HG03280 (cell line): ENCODE results near the gene IQGAP2.

Experiments
- ATAC-seq: cut with Tn5 transposase; IDR thresholded peaks from one replicate; pipeline ENCODE4 v1.9.1; 2021; ENCODE audit warnings: mild to moderate bottlenecking, moderate library complexity; ENCODE audit not compliant: unreplicated experiment

IQGAP2 gene

GRCh38 chr5:76560952-76561891 is 158.1 kb downstream of the IQGAP2 start:
- ATAC-seq: no peak

- no peak for ATAC-seq
Measured at GRCh38 chr5:76561959-76562358, 158.9 kb downstream of the IQGAP2 start.

- no peak for ATAC-seq
Measured at GRCh38 chr5:76565009-76565408, 161.9 kb downstream of the IQGAP2 start.

- no peak for ATAC-seq
Measured at GRCh38 chr5:76570153-76570552, 167.1 kb downstream of the IQGAP2 start.

GRCh38 chr5:76571559-76571958 is 168.5 kb downstream of the IQGAP2 start:
- ATAC-seq: no peak

GRCh38 chr5:76576450-76576849 is 173.4 kb downstream of the IQGAP2 start:
- ATAC-seq: no peak

GRCh38 chr5:76576996-76577395 is 173.9 kb downstream of the IQGAP2 start:
- no peak for ATAC-seq

- no peak for ATAC-seq
Measured at GRCh38 chr5:76579166-76579937, 176.3 kb downstream of the IQGAP2 start.

GRCh38 chr5:76580981-76581380 is 177.9 kb downstream of the IQGAP2 start:
- ATAC-seq: no peak

- ATAC-seq: peak; percentile 76
Measured at GRCh38 chr5:76582230-76583162, 179.4 kb downstream of the IQGAP2 start.

GRCh38 chr5:76583163-76584047 is 180.3 kb downstream of the IQGAP2 start:
- ATAC-seq: no peak

GRCh38 chr5:76585783-76586217 is 182.7 kb downstream of the IQGAP2 start:
- ATAC-seq: no peak

GRCh38 chr5:76586531-76586930 is 183.4 kb downstream of the IQGAP2 start:
- ATAC-seq: no peak

GRCh38 chr5:76590027-76590426 is 186.9 kb downstream of the IQGAP2 start:
- ATAC-seq: peak; percentile 97

- no peak for ATAC-seq
Measured at GRCh38 chr5:76591366-76591765, 188.3 kb downstream of the IQGAP2 start.

GRCh38 chr5:76592692-76593091 is 189.6 kb downstream of the IQGAP2 start:
- no peak for ATAC-seq

- ATAC-seq: no peak
Measured at GRCh38 chr5:76594107-76594506, 191.0 kb downstream of the IQGAP2 start.

- no peak for ATAC-seq
Measured at GRCh38 chr5:76595755-76596481, 192.8 kb downstream of the IQGAP2 start.

GRCh38 chr5:76598531-76598930 is 195.4 kb downstream of the IQGAP2 start:
- ATAC-seq: no peak
